Retinal pigment epithelial cell (primary cell): Measurements from ENCODE around the gene SMARCA1.

Source experiments
- DNase-seq: peaks from one replicate; pipeline ENCODE4 v3.0.0-alpha.2; 2010; ENCODE audit warnings: low read depth
- H3K4me3 ChIP-seq: 2 replicates; pipeline ENCODE4 v1.5.1; 2011; ENCODE audit warnings: mild to moderate bottlenecking, low read length, control low read depth, moderate library complexity
- TF ChIP-seq, protein P1 (sequence below): conservative IDR thresholded peaks from 2 replicates; pipeline ENCODE4 v1.5.1; 2011; ENCODE audit warnings: low read depth, low read length, control low read depth, inconsistent platforms

SMARCA1 gene

DNA sequence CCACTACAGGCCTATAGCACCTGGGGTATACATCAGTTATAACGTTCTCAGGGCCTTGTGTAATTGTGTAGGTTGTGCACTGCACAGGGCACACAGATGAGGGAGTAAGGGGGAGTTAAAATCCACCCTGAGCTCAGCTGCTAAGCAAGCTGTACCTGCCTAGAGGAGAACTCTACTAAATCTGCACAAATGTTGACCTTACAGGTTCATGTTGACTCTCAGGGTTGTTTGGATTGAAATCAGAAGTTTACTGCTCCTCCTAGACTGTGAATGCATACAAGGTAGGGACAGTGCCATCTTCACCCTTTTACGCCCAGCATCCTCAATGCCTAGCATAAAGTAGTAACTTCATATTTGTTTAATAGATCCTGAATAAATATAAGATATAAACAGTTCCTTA lies 89.8 kb downstream of the SMARCA1 start:
- TF ChIP-seq, protein P1, sequence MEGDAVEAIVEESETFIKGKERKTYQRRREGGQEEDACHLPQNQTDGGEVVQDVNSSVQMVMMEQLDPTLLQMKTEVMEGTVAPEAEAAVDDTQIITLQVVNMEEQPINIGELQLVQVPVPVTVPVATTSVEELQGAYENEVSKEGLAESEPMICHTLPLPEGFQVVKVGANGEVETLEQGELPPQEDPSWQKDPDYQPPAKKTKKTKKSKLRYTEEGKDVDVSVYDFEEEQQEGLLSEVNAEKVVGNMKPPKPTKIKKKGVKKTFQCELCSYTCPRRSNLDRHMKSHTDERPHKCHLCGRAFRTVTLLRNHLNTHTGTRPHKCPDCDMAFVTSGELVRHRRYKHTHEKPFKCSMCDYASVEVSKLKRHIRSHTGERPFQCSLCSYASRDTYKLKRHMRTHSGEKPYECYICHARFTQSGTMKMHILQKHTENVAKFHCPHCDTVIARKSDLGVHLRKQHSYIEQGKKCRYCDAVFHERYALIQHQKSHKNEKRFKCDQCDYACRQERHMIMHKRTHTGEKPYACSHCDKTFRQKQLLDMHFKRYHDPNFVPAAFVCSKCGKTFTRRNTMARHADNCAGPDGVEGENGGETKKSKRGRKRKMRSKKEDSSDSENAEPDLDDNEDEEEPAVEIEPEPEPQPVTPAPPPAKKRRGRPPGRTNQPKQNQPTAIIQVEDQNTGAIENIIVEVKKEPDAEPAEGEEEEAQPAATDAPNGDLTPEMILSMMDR: no peak
- DNase-seq: no peak
- no peak overlapping the region for H3K4me3 ChIP-seq

DNA sequence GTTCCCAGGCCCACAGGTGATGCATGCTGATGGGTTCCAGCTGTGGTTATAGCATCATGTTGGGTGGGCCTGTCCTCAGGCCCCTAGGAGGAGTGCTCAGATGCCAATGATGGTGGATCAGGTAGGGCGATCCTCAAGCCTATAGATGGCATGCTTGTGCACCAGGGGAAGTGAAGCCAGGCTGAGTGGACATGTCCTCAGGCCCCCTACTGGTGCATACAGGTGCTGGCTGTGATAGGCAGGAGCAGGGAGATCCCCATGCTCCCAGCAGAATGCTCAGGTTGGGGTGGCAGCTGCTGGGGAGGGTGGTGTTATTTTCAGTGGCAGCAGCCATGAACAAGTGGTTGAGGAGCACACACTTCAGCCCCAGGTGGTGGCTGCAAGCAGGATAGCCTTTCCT lies 96.0 kb downstream of the SMARCA1 start:
- TF ChIP-seq, protein P1: no peak
- no peak for DNase-seq
- no peak overlapping the region for H3K4me3 ChIP-seq

DNA sequence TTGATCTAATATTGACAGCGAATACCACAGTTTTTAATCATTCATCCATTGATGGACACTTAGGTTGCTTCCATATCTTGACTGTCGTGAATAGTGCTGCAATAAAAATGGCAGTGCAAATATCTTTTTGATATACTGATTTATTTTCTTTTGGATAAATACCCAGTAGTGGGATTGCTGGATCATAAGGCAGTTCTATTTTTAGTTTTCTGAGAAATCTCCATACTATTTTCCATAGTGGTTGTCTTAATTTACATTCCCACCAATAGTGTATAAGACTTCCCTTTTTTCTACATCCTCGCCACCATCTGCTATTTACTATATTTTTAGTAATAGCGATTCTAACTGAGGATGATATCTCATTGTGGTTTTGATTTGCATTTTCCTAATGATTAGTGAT lies 100.1 kb downstream of the SMARCA1 start:
- TF ChIP-seq, protein P1: no peak
- DNase-seq: no peak

DNA sequence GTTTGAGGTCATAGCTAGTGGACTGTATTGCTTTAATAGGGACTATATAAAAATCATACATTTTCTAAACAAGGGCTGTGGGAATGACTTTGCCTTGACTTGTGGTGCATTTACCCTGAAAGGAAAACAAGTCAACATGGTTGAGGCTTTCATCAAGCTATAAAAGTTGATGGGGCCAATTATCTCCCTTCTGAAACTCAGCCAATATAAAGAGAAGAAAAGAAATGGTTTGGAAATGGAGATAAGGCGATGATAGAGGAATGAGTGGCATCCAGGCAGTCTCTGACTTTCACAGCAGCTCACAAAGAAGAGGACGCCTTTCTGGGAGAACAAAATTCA lies 118.7 kb downstream of the SMARCA1 start:
- no peak overlapping the region for H3K4me3 ChIP-seq
- TF ChIP-seq, protein P1: no peak
- no peak for DNase-seq

More for the DNA sequence above, 100.1 kb downstream of the SMARCA1 start:
- H3K4me3 ChIP-seq: no peak overlapping the region

DNA sequence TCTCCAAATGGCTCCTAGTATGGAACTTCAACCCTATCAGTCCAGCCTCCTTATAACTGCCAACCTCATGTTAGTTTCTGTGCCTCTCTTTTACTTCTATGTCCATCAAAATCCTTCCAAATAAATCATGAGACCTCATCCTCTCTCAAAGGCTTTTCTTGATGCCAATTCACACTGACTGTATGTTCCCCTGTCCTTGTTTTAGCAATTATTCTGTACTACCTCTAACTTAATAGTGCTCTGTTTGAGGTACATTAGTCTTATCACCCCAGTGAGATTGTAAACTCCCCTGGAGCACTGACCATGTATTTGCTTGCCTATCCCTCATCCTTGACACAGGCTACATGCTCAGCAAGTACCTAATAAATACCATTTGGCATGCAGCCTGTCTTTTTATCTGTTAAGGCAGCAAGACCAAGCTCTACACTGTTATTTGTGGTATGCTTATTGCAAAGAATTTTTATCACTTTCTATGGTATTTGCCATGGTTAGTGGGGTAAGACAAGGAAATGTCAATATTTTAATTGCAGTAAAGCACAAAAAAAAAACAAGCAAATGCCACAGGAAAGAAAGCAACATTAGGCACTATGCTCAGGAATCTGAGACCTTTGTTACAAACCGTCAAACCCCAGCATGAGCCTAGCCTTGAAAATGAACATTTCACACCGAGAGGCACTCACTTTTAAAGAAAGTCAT lies 119.2 kb downstream of the SMARCA1 start:
- TF ChIP-seq, protein P1: no peak
- no peak overlapping the region for H3K4me3 ChIP-seq
- DNase-seq: no peak
